Keratinocyte (primary cell): ENCODE measurements around the gene MKS1.

ENCODE experiments used
- EZH2 ChIP-seq: IDR thresholded peaks from one replicate; pipeline ENCODE4 v1.6.1; 2012; ENCODE audit warnings: inconsistent platforms, mild to moderate bottlenecking, low read length, moderate library complexity
- TF ChIP-seq, protein P1 (sequence below), 3 experiments: IDR thresholded peaks in 1 of 3; conservative IDR thresholded peaks in 1 of 3; optimal IDR thresholded peaks in 1 of 3; 2 replicates in 2 of 3; 3 replicates in 1 of 3; pipeline versions ENCODE3 to v1.5.1; 2011; ENCODE audit warnings: low read length in 3 of 3, mild to moderate bottlenecking in 3 of 3, moderate library complexity in 2 of 3, control low read depth in 1 of 3, inconsistent platforms in 1 of 3; ENCODE audit not compliant: insufficient read depth in 2 of 3; ENCODE audit errors: extremely low read depth in 1 of 3

DNA sequence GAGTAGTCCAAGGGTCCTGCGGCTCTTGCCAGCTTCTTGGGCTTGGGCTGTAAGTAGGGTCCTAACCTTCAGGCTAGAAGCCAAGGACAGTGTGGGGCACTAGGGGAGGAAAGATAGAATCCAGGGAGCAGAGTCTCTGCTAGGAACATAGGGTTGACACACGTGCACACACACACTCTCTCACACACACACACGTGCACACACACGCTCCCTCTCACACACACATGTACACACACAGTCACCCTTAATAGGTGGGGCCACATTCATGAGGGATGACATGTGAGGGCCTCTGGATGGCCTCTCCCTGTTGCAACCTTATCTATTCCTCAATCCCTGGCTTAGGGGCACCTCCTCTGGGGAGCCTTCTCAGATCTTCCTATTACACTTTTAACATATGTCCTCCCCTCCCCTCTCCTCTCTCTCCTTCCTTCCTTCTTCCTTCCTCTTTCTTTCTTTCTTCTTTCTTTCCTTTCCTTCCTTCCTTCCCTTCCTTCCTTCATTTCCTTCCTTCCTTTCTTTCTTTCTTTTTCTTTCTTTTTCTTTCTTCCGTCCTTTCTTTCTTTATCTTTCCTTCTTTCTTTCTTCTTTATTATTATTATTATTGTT is 23.4 kb downstream of the MKS1 start:
- TF ChIP-seq, protein P1, sequence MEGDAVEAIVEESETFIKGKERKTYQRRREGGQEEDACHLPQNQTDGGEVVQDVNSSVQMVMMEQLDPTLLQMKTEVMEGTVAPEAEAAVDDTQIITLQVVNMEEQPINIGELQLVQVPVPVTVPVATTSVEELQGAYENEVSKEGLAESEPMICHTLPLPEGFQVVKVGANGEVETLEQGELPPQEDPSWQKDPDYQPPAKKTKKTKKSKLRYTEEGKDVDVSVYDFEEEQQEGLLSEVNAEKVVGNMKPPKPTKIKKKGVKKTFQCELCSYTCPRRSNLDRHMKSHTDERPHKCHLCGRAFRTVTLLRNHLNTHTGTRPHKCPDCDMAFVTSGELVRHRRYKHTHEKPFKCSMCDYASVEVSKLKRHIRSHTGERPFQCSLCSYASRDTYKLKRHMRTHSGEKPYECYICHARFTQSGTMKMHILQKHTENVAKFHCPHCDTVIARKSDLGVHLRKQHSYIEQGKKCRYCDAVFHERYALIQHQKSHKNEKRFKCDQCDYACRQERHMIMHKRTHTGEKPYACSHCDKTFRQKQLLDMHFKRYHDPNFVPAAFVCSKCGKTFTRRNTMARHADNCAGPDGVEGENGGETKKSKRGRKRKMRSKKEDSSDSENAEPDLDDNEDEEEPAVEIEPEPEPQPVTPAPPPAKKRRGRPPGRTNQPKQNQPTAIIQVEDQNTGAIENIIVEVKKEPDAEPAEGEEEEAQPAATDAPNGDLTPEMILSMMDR (optimal IDR thresholded peaks at IDR 0.05 in 1 of 3, IDR thresholded peaks at IDR 0.05 in 1 of 3, conservative IDR thresholded peaks at IDR 0.05 in 1 of 3; ENCODE audit: extremely low read depth in 1 of 3, insufficient read depth in 2 of 3, low read length in 3 of 3), result no peak
- no peak for TF ChIP-seq EZH2
